ENCODE data around the gene IBSP.

DNA sequence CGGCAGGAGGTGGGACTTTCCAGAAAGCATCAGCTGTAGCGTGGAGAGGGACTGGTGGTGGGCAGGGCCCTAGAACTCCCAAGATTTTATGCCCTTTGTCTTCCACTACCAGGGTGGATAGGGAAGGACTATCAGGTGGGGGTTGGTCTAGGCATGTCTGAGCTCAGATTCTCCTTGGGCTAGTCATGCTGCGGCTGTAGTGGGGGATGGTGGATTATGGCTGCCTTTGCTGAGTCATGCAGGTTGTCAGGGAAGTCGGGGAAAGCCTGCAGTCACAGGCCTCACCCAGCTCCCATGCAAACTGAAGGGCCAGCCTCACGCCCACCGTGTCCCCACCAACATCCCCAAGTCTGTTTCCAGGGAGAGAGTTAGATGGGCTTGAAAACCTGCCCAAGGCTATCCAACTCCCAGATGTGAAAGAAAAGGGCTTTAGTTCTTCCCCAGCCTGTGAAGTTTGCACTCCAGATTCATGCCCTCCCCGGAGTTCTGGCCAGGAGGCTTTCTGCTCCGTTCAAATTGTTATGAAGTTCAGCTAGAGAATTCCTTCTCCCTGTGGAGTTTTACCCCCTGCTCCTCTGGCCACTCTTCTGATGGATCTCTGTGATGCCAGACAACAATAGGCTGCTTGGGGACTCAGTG is 20.0 kb downstream of the IBSP start:
- TF ChIP-seq POLR2AphosphoS5 (IDR thresholded peaks at IDR 0.05) (no peak), POLR2A (IDR thresholded peaks at IDR 0.05) (no peak)
- TF ChIP-seq, protein P1, sequence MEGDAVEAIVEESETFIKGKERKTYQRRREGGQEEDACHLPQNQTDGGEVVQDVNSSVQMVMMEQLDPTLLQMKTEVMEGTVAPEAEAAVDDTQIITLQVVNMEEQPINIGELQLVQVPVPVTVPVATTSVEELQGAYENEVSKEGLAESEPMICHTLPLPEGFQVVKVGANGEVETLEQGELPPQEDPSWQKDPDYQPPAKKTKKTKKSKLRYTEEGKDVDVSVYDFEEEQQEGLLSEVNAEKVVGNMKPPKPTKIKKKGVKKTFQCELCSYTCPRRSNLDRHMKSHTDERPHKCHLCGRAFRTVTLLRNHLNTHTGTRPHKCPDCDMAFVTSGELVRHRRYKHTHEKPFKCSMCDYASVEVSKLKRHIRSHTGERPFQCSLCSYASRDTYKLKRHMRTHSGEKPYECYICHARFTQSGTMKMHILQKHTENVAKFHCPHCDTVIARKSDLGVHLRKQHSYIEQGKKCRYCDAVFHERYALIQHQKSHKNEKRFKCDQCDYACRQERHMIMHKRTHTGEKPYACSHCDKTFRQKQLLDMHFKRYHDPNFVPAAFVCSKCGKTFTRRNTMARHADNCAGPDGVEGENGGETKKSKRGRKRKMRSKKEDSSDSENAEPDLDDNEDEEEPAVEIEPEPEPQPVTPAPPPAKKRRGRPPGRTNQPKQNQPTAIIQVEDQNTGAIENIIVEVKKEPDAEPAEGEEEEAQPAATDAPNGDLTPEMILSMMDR (IDR thresholded peaks at IDR 0.05 in 8 of 11, conservative IDR thresholded peaks at IDR 0.05 in 3 of 11), result no peak
